GM19351 (cell line): ENCODE data around the gene TJP3.

Experiments
- ATAC-seq: cut with Tn5 transposase; IDR thresholded peaks from one replicate; pipeline ENCODE4 v1.9.1; 2021; ENCODE audit warnings: mild to moderate bottlenecking, moderate library complexity; ENCODE audit not compliant: unreplicated experiment

TJP3 gene

GRCh38 chr19:3781603-3782002 lies 73.4 kb downstream of the TJP3 start:
- ATAC-seq, result no peak

GRCh38 chr19:3782330-3782729 lies 74.1 kb downstream of the TJP3 start:
- no peak for ATAC-seq

GRCh38 chr19:3782903-3783302 lies 74.7 kb downstream of the TJP3 start:
- no peak for ATAC-seq

GRCh38 chr19:3783660-3784584 lies 75.7 kb downstream of the TJP3 start:
- no peak for ATAC-seq

GRCh38 chr19:3784607-3785450 lies 76.6 kb downstream of the TJP3 start:
- no peak for ATAC-seq

GRCh38 chr19:3785451-3785937 lies 77.3 kb downstream of the TJP3 start:
- no peak for ATAC-seq

- no peak for ATAC-seq
Observed at GRCh38 chr19:3785938-3786824, 78.0 kb downstream of the TJP3 start, which contains the start of gene MATK. TSS of gene MATK (minus strand) at chr19:3786381. CDS start at chr19:3785135, 1,246 bp downstream.

GRCh38 chr19:3788996-3789778 lies 81.0 kb downstream of the TJP3 start:
- no peak for ATAC-seq

- no peak for ATAC-seq
Observed at GRCh38 chr19:3790209-3790734, 82.1 kb downstream of the TJP3 start.

- ATAC-seq, result no peak
Observed at GRCh38 chr19:3790941-3791340, 82.8 kb downstream of the TJP3 start.

GRCh38 chr19:3792114-3792513 lies 83.9 kb downstream of the TJP3 start:
- no peak for ATAC-seq

GRCh38 chr19:3793799-3794198 lies 85.6 kb downstream of the TJP3 start:
- ATAC-seq, result no peak

GRCh38 chr19:3796358-3796757 lies 88.2 kb downstream of the TJP3 start:
- no peak for ATAC-seq

GRCh38 chr19:3798137-3798536 lies 90.0 kb downstream of the TJP3 start:
- no peak for ATAC-seq
